Effector memory CD8-positive, alpha-beta T cell (primary cell): ENCODE measurements around the gene SPON2.
A peak's percentile ranks its signal among the peaks of the same experiment; 100 is the strongest.
"Not testable (repeated sequence)": the region's sequence is repeated elsewhere in the genome, so short reads cannot be mapped to it uniquely, and the experiment has no call there.

Experiments
- ATAC-seq: fragments of 150-1000 bp; cut with Tn5 transposase; replicated peaks from 2 replicates; pipeline ENCODE4 v1.10.0; 2021; ENCODE audit warnings: mild to moderate bottlenecking, moderate library complexity
- DNase-seq, 3 experiments: peaks; one replicate each; pipeline ENCODE4 v3.0.0; 2021
- H3K27ac Mint-ChIP-seq, 2 donors: one replicate each; pipeline ENCODE4 v1.8.0; 2022; ENCODE audit warnings: mild to moderate bottlenecking in 2 of 2, mixed read lengths in 2 of 2, moderate library complexity in 2 of 2
- H3K27me3 Mint-ChIP-seq, 2 donors: one replicate each; pipeline ENCODE4 v1.8.0; 2022; ENCODE audit warnings: mixed read lengths in 2 of 2
- H3K36me3 Mint-ChIP-seq: one replicate; pipeline ENCODE4 v1.8.0; 2022; ENCODE audit warnings: mild to moderate bottlenecking, moderate library complexity, mixed read lengths; ENCODE audit not compliant: insufficient read depth
- H3K4me1 Mint-ChIP-seq, 2 donors: one replicate each; pipeline ENCODE4 v1.8.0; 2022; ENCODE audit warnings: low read depth in 2 of 2, mixed read lengths in 2 of 2
- H3K4me3 Mint-ChIP-seq, 2 donors: one replicate each; pipeline ENCODE4 v1.8.0; 2022; ENCODE audit warnings: mild to moderate bottlenecking in 2 of 2, mixed read lengths in 2 of 2, moderate library complexity in 2 of 2
- H3K9me3 Mint-ChIP-seq, 2 donors: one replicate each; pipeline ENCODE4 v1.8.0; 2022; ENCODE audit warnings: mixed read lengths in 2 of 2

The SPON2 gene

DNA sequence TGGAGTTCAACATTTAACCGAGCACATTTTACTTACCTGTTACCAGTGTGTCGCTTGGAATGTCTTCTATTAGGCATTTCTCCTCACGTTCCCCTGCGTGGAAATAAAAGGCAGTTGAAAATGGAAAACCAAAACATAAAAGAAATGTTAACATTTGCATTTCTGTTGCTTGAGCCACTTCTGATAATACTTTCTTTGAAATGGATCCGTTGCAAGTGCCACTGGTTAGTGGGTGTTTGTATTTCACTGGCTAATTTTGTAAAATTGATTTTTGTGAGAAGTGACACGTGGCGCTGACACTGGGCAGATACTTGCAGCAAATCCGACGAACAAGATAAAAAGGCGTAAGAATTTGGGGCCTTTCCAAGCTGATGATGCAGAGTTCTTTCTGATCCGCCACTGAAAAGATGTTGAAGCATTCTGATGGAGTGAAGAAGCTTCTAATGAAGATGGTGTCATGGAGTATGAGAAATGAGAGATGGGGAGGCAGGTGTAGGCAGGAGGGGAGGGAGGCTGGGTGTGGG, 18.8 kb downstream of the SPON2 start:
- no peaks in the 10 kb centered on the region for H3K4me1 Mint-ChIP-seq
- no peak overlapping the region for H3K4me3 Mint-ChIP-seq
- no peak for ATAC-seq
- peak overlapping the region in 1 of 2 donors; percentile 26 for H3K27ac Mint-ChIP-seq
- peaks cover 1% of the 10 kb centered on the region for H3K36me3 Mint-ChIP-seq
- DNase-seq: no peak
- H3K27me3 Mint-ChIP-seq: peaks cover 34 to 36% of the 10 kb centered on the region in 2 donors
- H3K9me3 Mint-ChIP-seq: no peaks in the 10 kb centered on the region

DNA sequence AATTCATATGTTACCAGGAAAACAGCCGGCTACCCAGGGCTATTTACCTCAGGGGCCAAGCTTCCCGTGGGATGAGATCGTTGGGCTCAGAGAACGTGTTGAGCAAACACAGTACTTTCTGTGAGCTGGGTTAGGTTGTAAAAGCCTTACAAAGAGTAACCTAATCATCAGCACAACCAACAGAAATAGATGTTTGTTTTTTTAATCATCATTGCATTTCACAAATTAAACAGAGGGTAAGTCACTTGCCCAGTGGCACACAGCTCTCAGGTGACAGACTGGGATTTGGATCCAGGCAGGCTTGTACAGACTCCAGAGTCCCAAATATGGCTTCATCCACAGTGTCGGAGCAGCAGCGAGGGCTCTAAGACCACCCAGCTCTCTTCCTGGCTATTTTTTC, 20.1 kb downstream of the SPON2 start:
- Mint-ChIP-seq H3K4me3 (no peak overlapping the region), H3K36me3 (peaks cover 4% of the 10 kb centered on the region), H3K27me3 (peaks cover 34 to 36% of the 10 kb centered on the region in 2 donors), H3K4me1 (no peaks in the 10 kb centered on the region), H3K27ac (no peak overlapping the region), H3K9me3 (no peaks in the 10 kb centered on the region)
- no peak for DNase-seq
- ATAC-seq: no peak

DNA sequence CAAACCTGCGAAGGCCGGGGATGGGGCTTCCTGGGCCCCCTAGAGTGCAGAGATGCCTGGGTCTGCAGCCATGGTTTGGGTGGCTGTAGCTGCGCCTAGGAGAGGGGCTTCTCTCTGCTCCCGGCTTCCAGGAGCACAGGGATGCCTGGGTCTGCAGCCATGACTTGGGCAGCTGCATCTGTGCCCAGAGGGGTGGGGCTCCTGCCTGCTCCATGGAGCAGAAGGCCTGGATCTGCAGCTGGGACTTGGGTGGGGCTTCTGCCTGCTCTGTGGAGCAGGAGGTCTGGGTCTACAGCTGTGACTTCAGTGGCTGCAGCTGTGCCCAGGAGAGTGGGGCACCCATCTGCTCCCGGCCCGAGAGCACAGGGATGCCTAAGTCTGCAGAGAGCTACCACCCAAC, 20.8 kb downstream of the SPON2 start:
- no peak for DNase-seq
- Mint-ChIP-seq H3K36me3 (peaks cover 4% of the 10 kb centered on the region), H3K27ac (no peak overlapping the region), H3K9me3 (no peaks in the 10 kb centered on the region), H3K27me3 (peaks cover 34 to 36% of the 10 kb centered on the region in 2 donors), H3K4me1 (no peaks in the 10 kb centered on the region), H3K4me3 (no peak overlapping the region)
- ATAC-seq: no peak

DNA sequence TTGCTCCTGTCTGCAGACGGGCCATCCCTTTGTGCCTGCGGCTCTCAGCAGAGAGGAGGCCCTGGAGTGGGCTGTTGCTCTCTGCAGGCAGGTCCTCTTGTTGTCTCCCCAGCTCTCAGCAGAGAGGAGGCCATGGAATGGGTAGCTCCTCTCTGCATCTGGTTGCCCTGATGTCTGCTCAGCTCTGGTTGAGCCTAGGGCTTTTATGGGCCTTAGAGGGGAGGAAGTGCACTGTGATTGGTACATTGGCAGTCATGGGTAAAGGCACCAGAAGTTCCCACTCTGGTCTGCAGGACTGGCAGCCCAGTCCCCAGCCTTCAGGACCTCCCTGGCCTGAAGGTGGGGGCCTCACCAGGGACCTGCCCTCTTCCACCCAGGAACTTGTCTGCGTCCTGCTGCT, 21.5 kb downstream of the SPON2 start:
- ATAC-seq (no peak), DNase-seq (no peak)
- no peaks in the 10 kb centered on the region for H3K9me3 Mint-ChIP-seq
- peaks cover 4% of the 10 kb centered on the region for H3K36me3 Mint-ChIP-seq
- no peaks in the 10 kb centered on the region for H3K4me1 Mint-ChIP-seq
- no peak overlapping the region for H3K27ac Mint-ChIP-seq
- H3K4me3 Mint-ChIP-seq: no peak overlapping the region
- H3K27me3 Mint-ChIP-seq: peaks cover 34 to 36% of the 10 kb centered on the region in 2 donors

DNA sequence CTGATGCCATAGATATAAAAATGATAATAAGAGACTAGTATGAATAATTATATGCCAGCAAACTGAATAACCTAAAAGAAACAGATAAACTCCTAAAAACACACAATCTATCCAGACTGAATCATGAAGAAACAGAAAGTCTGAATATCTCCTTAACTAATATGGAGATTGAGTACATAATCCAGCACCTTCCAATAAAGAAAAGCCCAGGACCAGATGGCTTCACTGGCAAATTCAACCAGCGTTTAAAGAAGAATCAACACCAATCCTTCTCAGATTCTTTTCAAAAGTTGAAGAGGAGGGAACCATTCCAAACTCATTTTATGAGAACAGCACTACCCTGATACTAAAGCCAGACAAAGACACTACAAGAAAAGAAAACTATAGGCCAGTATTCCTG, 32.5 kb downstream of the SPON2 start:
- DNase-seq (no peak), ATAC-seq (no peak)
- peaks cover 19 to 41% of the 10 kb centered on the region in 2 donors for H3K27me3 Mint-ChIP-seq
- H3K9me3 Mint-ChIP-seq: no peaks in the 10 kb centered on the region
- no peak overlapping the region for H3K4me3 Mint-ChIP-seq
- no peak overlapping the region for H3K27ac Mint-ChIP-seq
- no peaks in the 10 kb centered on the region for H3K36me3 Mint-ChIP-seq
- H3K4me1 Mint-ChIP-seq: peaks cover 10 to 12% of the 10 kb centered on the region in 2 donors

DNA sequence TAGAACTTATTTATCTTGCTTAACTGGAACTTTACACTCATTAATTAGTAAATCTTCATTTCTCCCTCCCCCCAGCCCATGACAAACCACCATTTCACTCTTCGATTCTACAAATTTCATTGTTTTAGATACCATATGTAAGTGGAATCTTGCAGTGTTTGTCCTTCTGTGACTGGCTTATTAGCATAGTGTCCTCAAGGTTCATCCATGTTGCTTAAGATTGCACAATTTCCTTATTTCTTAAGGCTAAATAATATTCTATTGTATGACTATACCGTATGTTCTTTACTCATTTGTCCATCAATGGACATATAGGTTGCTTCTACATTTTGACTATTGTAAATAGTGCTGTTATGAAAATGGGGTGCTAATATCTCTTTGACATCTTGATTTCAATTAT, 34.5 kb downstream of the SPON2 start:
- H3K27me3 Mint-ChIP-seq: peaks cover 7 to 28% of the 10 kb centered on the region in 2 donors
- ATAC-seq (no peak), DNase-seq (no peak)
- no peaks in the 10 kb centered on the region for H3K9me3 Mint-ChIP-seq
- H3K36me3 Mint-ChIP-seq: no peaks in the 10 kb centered on the region
- H3K27ac Mint-ChIP-seq: peak overlapping the region; percentile 1 to 35
- peak overlapping the region; percentile 59 to 78 for H3K4me3 Mint-ChIP-seq
- peaks cover 13 to 15% of the 10 kb centered on the region in 2 donors for H3K4me1 Mint-ChIP-seq

DNA sequence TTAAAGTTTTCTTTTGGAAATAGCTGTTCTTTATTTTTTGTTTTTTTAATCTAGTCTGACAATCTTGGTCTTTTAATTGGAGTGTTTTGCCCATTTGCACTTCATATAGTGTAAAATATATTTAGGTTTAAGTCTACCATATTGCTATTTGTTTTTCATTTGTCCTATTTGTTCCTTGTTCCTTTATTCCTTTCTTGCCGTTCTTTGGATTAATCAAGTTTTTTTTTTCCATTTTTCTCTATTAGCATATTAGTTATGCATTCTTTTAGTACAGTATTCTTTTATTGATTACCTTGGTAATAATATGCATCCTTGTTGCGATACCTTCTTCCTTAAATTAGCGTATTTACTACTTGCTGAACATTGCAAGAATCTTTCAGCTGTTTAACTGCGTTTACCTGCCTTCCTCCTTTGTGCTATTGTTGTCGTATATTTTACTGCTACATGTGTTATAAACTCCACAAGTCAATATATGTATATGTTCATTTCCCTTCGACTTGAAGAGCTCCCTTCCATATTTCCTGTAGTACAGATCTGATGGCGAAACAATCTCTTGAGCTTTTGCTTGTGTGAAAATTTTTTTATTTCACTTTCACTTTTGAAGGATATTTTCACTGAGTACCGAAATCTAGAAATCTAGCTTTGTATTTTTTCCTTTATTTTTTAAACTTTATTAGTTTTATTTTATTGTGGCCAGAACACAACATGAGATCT, 35.2 kb downstream of the SPON2 start:
- Mint-ChIP-seq H3K4me1 (peaks cover 13 to 14% of the 10 kb centered on the region in 2 donors), H3K27me3 (peaks cover 7 to 22% of the 10 kb centered on the region in 2 donors), H3K36me3 (no peaks in the 10 kb centered on the region), H3K4me3 (peak overlapping the region; percentile 59 to 78), H3K9me3 (no peaks in the 10 kb centered on the region), H3K27ac (peak overlapping the region; percentile 1 to 35)
- peak; percentile 35 for ATAC-seq
- DNase-seq: no peak

DNA sequence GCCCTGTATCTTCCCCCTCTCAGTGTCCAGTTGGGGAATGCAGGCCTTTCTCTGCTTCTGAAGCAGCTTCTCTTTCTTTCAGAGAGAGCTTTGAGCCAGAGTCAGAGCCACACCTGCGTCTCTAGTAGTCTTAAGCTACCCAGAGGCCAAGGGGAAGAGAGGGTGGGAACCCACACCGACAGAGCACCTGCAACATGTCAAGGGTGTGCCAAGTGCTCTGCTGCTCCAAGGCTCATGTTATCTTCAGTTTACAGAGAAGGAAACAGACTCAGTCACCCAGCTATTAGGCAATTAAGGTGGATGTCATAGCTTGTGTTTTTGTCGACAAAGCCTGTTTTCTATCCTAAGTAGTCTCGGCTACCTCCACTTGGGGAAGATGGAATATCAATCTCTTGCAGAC, 36.3 kb downstream of the SPON2 start:
- Mint-ChIP-seq H3K27ac (no peak overlapping the region), H3K4me1 (peaks cover 13 to 14% of the 10 kb centered on the region in 2 donors), H3K36me3 (no peaks in the 10 kb centered on the region), H3K27me3 (peaks cover 7 to 15% of the 10 kb centered on the region in 2 donors), H3K4me3 (peak overlapping the region in 1 of 2 donors; percentile 44), H3K9me3 (no peaks in the 10 kb centered on the region)
- DNase-seq: no peak
- no peak for ATAC-seq

DNA sequence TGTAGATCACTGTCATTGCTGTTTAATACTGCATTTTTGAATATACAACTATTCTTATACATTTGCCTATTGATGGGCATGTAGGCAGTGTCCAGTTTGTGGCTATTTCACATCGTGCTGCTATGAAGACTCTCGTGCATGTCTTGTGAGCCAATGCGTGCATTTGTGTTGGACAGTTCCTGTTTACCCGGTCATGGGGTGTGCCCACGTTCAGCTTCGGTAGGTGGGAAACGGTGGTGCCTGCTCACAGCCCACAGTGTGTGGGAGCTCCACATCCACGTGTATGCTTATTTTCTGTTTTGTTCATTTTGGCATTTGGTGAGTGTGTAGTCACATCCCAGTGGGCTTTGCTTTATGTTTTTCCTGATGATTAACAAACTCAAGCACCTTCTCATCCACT, 39.4 kb downstream of the SPON2 start:
- H3K4me3 Mint-ChIP-seq: no peak overlapping the region
- H3K9me3 Mint-ChIP-seq: no peaks in the 10 kb centered on the region
- no peak overlapping the region for H3K27ac Mint-ChIP-seq
- H3K27me3 Mint-ChIP-seq: peaks cover 0 to 2% of the 10 kb centered on the region in 2 donors
- H3K36me3 Mint-ChIP-seq: no peaks in the 10 kb centered on the region
- DNase-seq (no peak), ATAC-seq (no peak)
- H3K4me1 Mint-ChIP-seq: peaks cover 16 to 17% of the 10 kb centered on the region in 2 donors

DNA sequence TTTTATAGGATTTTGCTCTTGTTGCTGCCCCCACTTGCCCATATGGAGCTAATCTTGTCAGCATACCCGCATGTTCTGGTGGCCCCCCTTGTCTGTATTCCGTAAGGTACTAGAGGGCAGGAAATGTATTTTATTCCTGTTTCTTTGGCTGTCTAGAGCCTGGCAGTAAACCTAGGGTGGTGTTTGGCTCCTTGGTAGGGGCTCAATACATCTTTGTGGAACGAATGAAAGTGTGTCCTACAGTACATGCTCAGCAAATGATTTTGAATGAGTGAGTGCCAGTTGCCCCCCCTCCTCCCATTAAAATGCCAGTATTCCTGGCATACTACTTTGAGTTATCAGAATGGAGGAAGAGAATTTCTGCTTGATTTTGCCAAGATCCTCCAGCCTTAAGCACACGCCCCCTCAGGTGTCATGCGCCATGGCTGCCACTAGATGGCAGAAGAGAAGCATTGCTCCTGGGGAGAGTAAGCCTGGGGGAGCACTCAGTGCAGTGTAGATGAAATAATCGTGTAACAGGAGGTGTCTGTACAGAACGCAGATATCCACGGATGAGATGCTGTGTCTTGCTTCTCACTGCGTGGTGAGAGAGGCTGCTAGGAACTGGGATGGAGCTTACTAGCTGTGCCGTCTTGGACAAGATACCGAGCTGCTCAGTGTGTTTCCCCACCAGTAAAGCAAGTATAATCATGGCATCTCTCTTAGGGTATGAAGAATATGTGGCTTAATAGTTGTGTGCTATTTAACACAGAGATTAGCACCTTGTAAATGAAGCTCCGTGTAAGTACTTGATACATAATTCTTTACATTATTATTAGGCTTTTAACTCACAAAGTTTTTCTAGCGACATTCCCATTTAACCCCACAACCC, 41.8 kb downstream of the SPON2 start:
- Mint-ChIP-seq H3K27me3 (peaks cover 13 to 26% of the 10 kb centered on the region in 2 donors), H3K4me1 (peaks cover 5 to 8% of the 10 kb centered on the region in 2 donors), H3K4me3 (no peak overlapping the region)

DNA sequence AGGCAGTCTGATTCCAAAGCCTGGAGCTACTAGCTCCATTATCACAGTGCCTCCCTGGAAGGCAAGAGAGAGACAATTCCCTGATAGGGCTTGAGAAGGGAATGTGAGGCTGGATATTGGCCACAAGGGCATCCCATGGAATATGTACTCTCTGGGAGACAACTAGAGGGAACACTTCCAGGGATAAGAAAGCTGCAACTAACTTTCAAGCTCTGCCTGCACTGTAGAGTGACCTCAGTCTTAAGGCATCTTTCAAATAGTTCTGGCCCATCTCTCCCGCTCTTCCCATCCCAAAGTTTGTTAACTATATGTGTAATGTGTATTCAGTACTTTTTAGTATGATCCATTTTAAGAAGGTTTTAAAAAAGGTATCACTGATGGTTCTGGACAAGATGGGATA, 45.9 kb downstream of the SPON2 start:
- no peak for DNase-seq
- H3K27me3 Mint-ChIP-seq: peaks cover 20 to 26% of the 10 kb centered on the region in 2 donors
- H3K4me3 Mint-ChIP-seq: no peak overlapping the region
- H3K27ac Mint-ChIP-seq: no peak overlapping the region
- no peaks in the 10 kb centered on the region for H3K9me3 Mint-ChIP-seq
- H3K4me1 Mint-ChIP-seq: peaks cover 2 to 5% of the 10 kb centered on the region in 2 donors
- ATAC-seq: no peak
- H3K36me3 Mint-ChIP-seq: no peaks in the 10 kb centered on the region

More for the DNA sequence above, 41.8 kb downstream of the SPON2 start:
- no peaks in the 10 kb centered on the region for H3K36me3 Mint-ChIP-seq
- peak; percentile 100 for ATAC-seq
- H3K27ac Mint-ChIP-seq: no peak overlapping the region
- DNase-seq: peak; percentile 81 to 87 (median 81)
- H3K9me3 Mint-ChIP-seq: no peaks in the 10 kb centered on the region

DNA sequence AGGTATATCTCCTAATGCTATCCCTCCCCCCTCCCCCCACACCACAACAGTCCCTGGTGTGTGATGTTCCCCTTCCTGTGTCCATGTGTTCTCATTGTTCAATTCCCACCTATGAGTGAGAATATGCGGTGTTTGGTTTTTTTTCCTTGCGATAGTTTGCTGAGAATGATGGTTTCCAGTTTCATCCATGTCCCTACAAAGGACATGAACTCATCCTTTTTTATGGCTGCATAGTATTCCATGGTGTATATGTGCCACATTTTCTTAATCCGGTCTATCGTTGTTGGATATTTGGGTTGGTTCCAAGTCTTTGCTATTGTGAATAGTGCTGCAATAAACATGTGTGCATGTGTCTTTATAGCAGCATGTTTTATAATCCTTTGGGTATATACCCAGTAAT, 46.9 kb downstream of the SPON2 start:
- ATAC-seq, H3K4me1 Mint-ChIP-seq, H3K27ac Mint-ChIP-seq, H3K4me3 Mint-ChIP-seq, H3K9me3 Mint-ChIP-seq, DNase-seq, H3K36me3 Mint-ChIP-seq: not testable (repeated sequence)
- peaks cover 20 to 26% of the 10 kb centered on the region in 2 donors for H3K27me3 Mint-ChIP-seq

DNA sequence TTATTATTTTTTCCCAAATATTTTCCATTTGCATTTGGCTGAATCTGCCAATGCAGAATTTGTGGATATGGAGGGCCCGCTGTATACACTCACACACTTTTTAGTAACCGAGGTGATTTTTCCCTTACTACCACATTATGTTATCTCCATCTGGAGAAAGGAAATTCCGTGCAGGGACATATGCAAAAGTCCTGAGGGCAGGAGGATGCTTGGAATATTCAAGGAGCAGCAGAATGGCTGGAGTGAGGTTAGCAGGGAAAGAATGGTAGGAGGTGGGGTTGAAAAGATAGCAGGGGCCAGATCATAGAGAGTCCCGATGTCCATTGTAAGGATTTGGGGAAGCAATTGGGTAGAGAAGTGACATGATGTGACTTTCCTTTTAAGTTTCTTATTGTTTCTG, 47.6 kb downstream of the SPON2 start:
- Mint-ChIP-seq H3K9me3 (no peaks in the 10 kb centered on the region), H3K4me3 (no peak overlapping the region), H3K36me3 (no peaks in the 10 kb centered on the region), H3K27me3 (peaks cover 20 to 26% of the 10 kb centered on the region in 2 donors), H3K4me1 (no peaks in the 10 kb centered on the region), H3K27ac (no peak overlapping the region)
- ATAC-seq (no peak), DNase-seq (no peak)
